ENCODE measurements around the gene PLCL2. TPM values are rescaled to one million over a fixed set of nuclear protein-coding genes. Genes with fewer than 3 reads are reported as not detected.

The PLCL2 gene
- total RNA-seq, 1 experiment from 2014 or later = 32.1 TPM

GRCh38 chr3:16929311-16929710 lies 44.6 kb downstream of the PLCL2 start:
- Histone ChIP-seq H3K27me3 (ENCODE audit: insufficient read depth, low read length) (no peaks in the 10 kb centered on the region), H3K4me1 (ENCODE audit: insufficient read depth, low read length) (no peaks in the 10 kb centered on the region), H3T11ph (ENCODE audit: low read length) (no peak overlapping the region), H3K79me1 (ENCODE audit: insufficient read depth, low read depth, low read length, poor library complexity, severe bottlenecking) (no peaks in the 10 kb centered on the region), H3K4me2 (ENCODE audit: insufficient read depth, insufficient read length, low read length) (no peak overlapping the region), H3K9ac (ENCODE audit: extremely low read depth, insufficient read length, low read length) (no peak overlapping the region), H3K23ac (ENCODE audit: insufficient read length, low read depth, low read length) (no peak overlapping the region), H3K14ac (ENCODE audit: insufficient read depth, low read length) (no peak overlapping the region), H3K9me3 (ENCODE audit: control insufficient read depth, low read depth, low read length) (no peaks in the 10 kb centered on the region), H3K23me2 (ENCODE audit: insufficient read length, low read depth, low read length, poor library complexity, severe bottlenecking) (no peaks in the 10 kb centered on the region), H2BK12ac (ENCODE audit: insufficient read length, low read depth, low read length) (no peak overlapping the region), H3K4ac (ENCODE audit: low read depth, low read length) (no peak overlapping the region), H2AFZ (ENCODE audit: low read length) (no peak overlapping the region), H2AK5ac (ENCODE audit: insufficient read length, low read length) (no peak overlapping the region), H3K56ac (ENCODE audit: insufficient read length, low read depth, low read length) (no peak overlapping the region), H3K18ac (ENCODE audit: insufficient read length, low read depth, low read length) (no peak overlapping the region), H4K5ac (ENCODE audit: insufficient read length, low read depth, low read length) (no peak overlapping the region), H3K79me2 (ENCODE audit: insufficient read depth, low read length) (no peaks in the 10 kb centered on the region), H2BK15ac (ENCODE audit: low read depth, low read length) (no peak overlapping the region), H4K91ac (ENCODE audit: insufficient read length, low read depth, low read length) (no peak overlapping the region), H2BK120ac (ENCODE audit: low read depth, low read length, poor library complexity, severe bottlenecking) (no peak overlapping the region), H2BK5ac (ENCODE audit: insufficient read length, low read length) (no peak overlapping the region), H4K8ac (replicated peaks; ENCODE audit: insufficient read length, low read depth, low read length) (no peak overlapping the region), H2BK20ac (ENCODE audit: low read depth, low read length, poor library complexity, severe bottlenecking) (no peak overlapping the region), H4K20me1 (ENCODE audit: control insufficient read depth, insufficient read depth, insufficient read length) (no peaks in the 10 kb centered on the region), H3K27ac (ENCODE audit: insufficient read length, low read depth, low read length) (no peak overlapping the region)
- Mint-ChIP-seq H3K27me3 (ENCODE audit: low read depth) (no peaks in the 10 kb centered on the region), H3K27ac (no peak overlapping the region), H3K36me3 (ENCODE audit: insufficient read depth in 1 of 3, low read depth in 3 of 3) (peaks cover 0 to 11% (median 6%) of the 10 kb centered on the region in 3 experiments; a peak in 4 of 7 replicates), H3K4me3 (no peak overlapping the region), H3K9me3 (peaks cover 5 to 9% of the 10 kb centered on the region in 2 experiments; a peak in 4 of 5 replicates), H3K4me1 (peaks cover 15 to 21% of the 10 kb centered on the region in 2 experiments)
- WGBS (ENCODE audit: extremely low coverage, insufficient read length, low lambda C conversion rate) = no CpG with 5 or more reads among the region's 2 CpGs
- no peak for TF ChIP-seq CTCF (conservative IDR thresholded peaks at IDR 0.05)
- DNase-seq = no peak
